SK-N-SH (cell line): ENCODE data around the gene GLG1. TPM values are rescaled to one million over a fixed set of nuclear protein-coding genes. Genes with fewer than 3 reads are reported as not detected.

ENCODE experiments used
- CTCF ChIA-PET: fragments of 300-600, 350-600 bp; formaldehyde crosslinking; extraction: SDS; loops from one replicate; lab custom pipeline; 2021; lab: Yijun Ruan, JAX
- POLR2A ChIA-PET: fragments of 350-600 bp; sonication (Branson Sonifier 250); formaldehyde crosslinking; extraction: SDS; loops from one replicate; lab custom pipeline; 2020; ENCODE audit warnings: antibody characterized with exemption, inconsistent platforms; lab: Yijun Ruan, JAX
- DNase-seq: peaks from one replicate; pipeline ENCODE4 v3.0.0; 2012
- H2AFZ ChIP-seq: fragments of 200-600 bp; sonication (generic); 2 replicates; pipeline ENCODE4 v1.8.1; 2016; ENCODE audit warnings: antibody characterized with exemption, mild to moderate bottlenecking, low read depth
- H3F3A ChIP-seq: fragments of 200-600 bp; sonication (generic); replicated peaks from 2 replicates; pipeline ENCODE3; 2016; ENCODE audit warnings: antibody characterized with exemption, mild to moderate bottlenecking; ENCODE audit not compliant: insufficient read depth
- H3K27ac ChIP-seq, 2 experiments: fragments of 200-500 bp in 1 of 2; fragments of 200-600 bp in 1 of 2; sonication (Bioruptor generic) in 1 of 2; sonication (generic), shearing (Covaris generic) in 1 of 2; 2 replicates each; pipeline versions ENCODE4 v1.5.1 to v1.6.1; 2014 to 2016; ENCODE audit warnings: low read depth in 2 of 2, inconsistent platforms in 1 of 2, low read length in 1 of 2, mild to moderate bottlenecking in 1 of 2, mixed read lengths in 1 of 2
- H3K27me3 ChIP-seq: fragments of 200-600 bp; sonication (generic), shearing (Covaris generic); 2 replicates; pipeline ENCODE4 v1.6.1; 2016; ENCODE audit warnings: mixed run types; ENCODE audit not compliant: insufficient read depth
- H3K36me3 ChIP-seq, 2 experiments: fragments of 200-500 bp in 1 of 2; fragments of 200-600 bp in 1 of 2; sonication (Bioruptor generic) in 1 of 2; sonication (generic) in 1 of 2; replicated peaks in 1 of 2; 2 replicates each; pipeline versions ENCODE3 to v1.5.1; 2014 to 2016; ENCODE audit warnings: low read length in 1 of 2, mild to moderate bottlenecking in 1 of 2; ENCODE audit not compliant: insufficient read depth in 2 of 2, control insufficient read depth in 1 of 2
- H3K4me1 ChIP-seq, 2 experiments: fragments of 200-500 bp in 1 of 2; fragments of 200-600 bp in 1 of 2; sonication (Bioruptor generic) in 1 of 2; sonication (generic), shearing (Covaris generic) in 1 of 2; 2 replicates each; pipeline versions ENCODE4 v1.5.1 to v1.6.1; 2014 to 2016; ENCODE audit warnings: low read depth in 1 of 2, low read length in 1 of 2, mixed run types in 1 of 2; ENCODE audit not compliant: insufficient read depth in 2 of 2, control insufficient read depth in 1 of 2
- H3K4me2 ChIP-seq: fragments of 200-600 bp; sonication (generic), shearing (Covaris generic); 2 replicates; pipeline ENCODE4 v1.6.1; 2017; ENCODE audit warnings: mixed run types
- H3K4me3 ChIP-seq, 2 experiments: fragments of 200-500 bp in 1 of 2; fragments of 200-600 bp in 1 of 2; sonication (Bioruptor generic) in 1 of 2; sonication (generic), shearing (Covaris generic) in 1 of 2; 2 replicates each; pipeline versions ENCODE4 v1.5.1 to v1.8.1; 2014 to 2016; ENCODE audit warnings: low read depth in 2 of 2, inconsistent platforms in 1 of 2, low read length in 1 of 2, mild to moderate bottlenecking in 1 of 2, mixed read lengths in 1 of 2, moderate library complexity in 1 of 2
- H3K79me2 ChIP-seq: fragments of 200-600 bp; sonication (generic); 2 replicates; pipeline ENCODE4 v1.8.1; 2017; ENCODE audit warnings: mild to moderate bottlenecking; ENCODE audit not compliant: insufficient read depth
- H3K9ac ChIP-seq: fragments of 200-600 bp; sonication (generic); 2 replicates; pipeline ENCODE4 v1.6.1; 2017; ENCODE audit warnings: mixed run types
- H3K9me2 ChIP-seq: fragments of 200-600 bp; sonication (generic); 2 replicates; pipeline ENCODE4 v1.6.1; 2017; ENCODE audit warnings: mixed run types
- H3K9me3 ChIP-seq: fragments of 200-600 bp; sonication (generic); 2 replicates; pipeline ENCODE4 v1.6.1; 2017; ENCODE audit warnings: mixed run types, mild to moderate bottlenecking, moderate library complexity
- H4K20me1 ChIP-seq: fragments of 200-600 bp; sonication (generic); 2 replicates; pipeline ENCODE4 v1.6.1; 2017; ENCODE audit warnings: mild to moderate bottlenecking, mixed run types; ENCODE audit not compliant: insufficient read depth
- CTCF ChIP-seq: fragments of 200-600 bp; sonication (generic); IDR thresholded peaks from 2 replicates; pipeline ENCODE4 v1.6.1; 2017; ENCODE audit warnings: antibody characterized with exemption, mild to moderate bottlenecking, moderate library complexity
- ELF1 ChIP-seq: IDR thresholded peaks from 2 replicates; pipeline ENCODE4 v1.4.0; 2012
- EP300 ChIP-seq, 2 experiments: IDR thresholded peaks; 2 replicates each; pipeline versions ENCODE4 v1.4.0 to v1.6.1; 2012; ENCODE audit warnings: borderline replicate concordance in 1 of 2, low read depth in 1 of 2, low read length in 1 of 2
- EZH2phosphoT487 ChIP-seq: fragments of 200-600 bp; sonication (generic); IDR thresholded peaks from 2 replicates; pipeline ENCODE4 v1.6.1; 2017; ENCODE audit warnings: low read depth, mixed run types, mild to moderate bottlenecking, antibody characterized with exemption, moderate library complexity, borderline replicate concordance
- FOSL2 ChIP-seq: IDR thresholded peaks from 2 replicates; pipeline ENCODE4 v1.4.0; 2012; ENCODE audit warnings: low read depth, mild to moderate bottlenecking, moderate library complexity, borderline replicate concordance
- FOXJ3 ChIP-seq: sonication (generic); formaldehyde crosslinking; IDR thresholded peaks from 2 replicates; pipeline ENCODE4 v1.5.1; 2020; ENCODE audit warnings: mild to moderate bottlenecking, missing genetic modification reagents
- FOXM1 ChIP-seq: IDR thresholded peaks from 2 replicates; pipeline ENCODE4 v1.4.0; 2012; ENCODE audit warnings: low read depth, mild to moderate bottlenecking
- IRF3 ChIP-seq: fragments of 150-350 bp; IDR thresholded peaks from 2 replicates; pipeline ENCODE4 v1.6.1; 2016; ENCODE audit warnings: mild to moderate bottlenecking, low read depth, low read length
- JUND ChIP-seq: IDR thresholded peaks from 2 replicates; pipeline ENCODE4 v1.4.0; 2012
- MEF2A ChIP-seq: IDR thresholded peaks from 2 replicates; pipeline ENCODE4 v1.4.0; 2012; ENCODE audit warnings: low read depth, borderline replicate concordance
- MXI1 ChIP-seq: IDR thresholded peaks from 2 replicates; pipeline ENCODE4 v1.6.1; 2012; ENCODE audit warnings: mild to moderate bottlenecking, low read depth, low read length, improper control_type of control experiment
- NFIC ChIP-seq: IDR thresholded peaks from 2 replicates; pipeline ENCODE4 v1.4.0; 2012; ENCODE audit warnings: borderline replicate concordance
- PBX3 ChIP-seq: IDR thresholded peaks from 2 replicates; pipeline ENCODE4; 2012
- POLR2AphosphoS5 ChIP-seq: IDR thresholded peaks from 2 replicates; pipeline ENCODE4 v1.6.1; 2012; ENCODE audit warnings: low read depth, low read length
- RFX5 ChIP-seq: IDR thresholded peaks from 2 replicates; pipeline ENCODE4 v1.6.1; 2012; ENCODE audit warnings: mild to moderate bottlenecking, improper control_type of control experiment, low read length
- RXRA ChIP-seq: IDR thresholded peaks from 2 replicates; pipeline ENCODE4 v1.4.0; 2012; ENCODE audit warnings: low read depth, mild to moderate bottlenecking, borderline replicate concordance
- TAF1 ChIP-seq: IDR thresholded peaks from 2 replicates; pipeline ENCODE4 v1.6.1; 2012; ENCODE audit warnings: low read depth, mild to moderate bottlenecking, low read length, moderate library complexity, borderline replicate concordance
- TEAD4 ChIP-seq: IDR thresholded peaks from 2 replicates; pipeline ENCODE4 v1.4.0; 2012; ENCODE audit warnings: mild to moderate bottlenecking, borderline replicate concordance; ENCODE audit not compliant: insufficient read depth
- USF1 ChIP-seq: IDR thresholded peaks from 2 replicates; pipeline ENCODE4 v1.4.0; 2012; ENCODE audit warnings: low read depth, borderline replicate concordance
- YY1 ChIP-seq: IDR thresholded peaks from 2 replicates; pipeline ENCODE4 v1.4.0; 2012; ENCODE audit warnings: low read depth, mild to moderate bottlenecking
- ZBTB33 ChIP-seq: IDR thresholded peaks from 2 replicates; pipeline ENCODE4 v1.4.0; 2012; ENCODE audit warnings: low read depth, borderline replicate concordance
- WGBS: methylation state at CpG from one replicate; pipeline ENCODE4 v1.1.6; 2017; ENCODE audit warnings: low lambda C conversion rate; 5-methylcytosine and 5-hydroxymethylcytosine counted together
- polyA plus RNA-seq, 3 experiments: library from polyadenylated mRNA; depleted of rRNA; stranded (reverse); fragments of >200 nt; gene quantifications; 2 replicates each; pipeline ENCODE4 v1.2.3, GENCODE V29; 2012

The GLG1 gene
- polyA plus RNA-seq, 1 of the 3 experiments (the other 2 are of a cell fraction), result 71.1 TPM

GRCh38 chr16:74474416-74474815 lies 132.5 kb downstream of the GLG1 start:
- peaks cover 42 to 46% of the 10 kb centered on the region in 2 experiments for H3K36me3 ChIP-seq
- no peak for DNase-seq
- H3K79me2 ChIP-seq, result no peaks in the 10 kb centered on the region
- CTCF ChIA-PET, result interaction anchor here (0.8 kb wide), 1 partner anchor 177 kb away, joined by 3 read pairs; no protein-coding TSS in a partner anchor
- TF ChIP-seq MEF2A (no peak), ZBTB33 (no peak), USF1 (no peak), TEAD4 (no peak), YY1 (no peak), ELF1 (no peak), NFIC (no peak), POLR2AphosphoS5 (no peak), EP300 (IDR thresholded peaks at IDR 0.05; ENCODE audit: borderline replicate concordance in 1 of 2, low read depth in 1 of 2, low read length in 1 of 2) (no peak), TAF1 (no peak), MXI1 (no peak), IRF3 (no peak), EZH2phosphoT487 (no peak), RFX5 (no peak)
- no peak overlapping the region for H3K27ac ChIP-seq
- H2AFZ ChIP-seq, result no peak overlapping the region
- no peak overlapping the region for H3K4me2 ChIP-seq
- H3K4me1 ChIP-seq, result no peaks in the 10 kb centered on the region
- H3F3A ChIP-seq, result no peaks in the 10 kb centered on the region
- H3K9me2 ChIP-seq, result no peaks in the 10 kb centered on the region
- no peaks in the 10 kb centered on the region for H3K27me3 ChIP-seq
- H3K9me3 ChIP-seq, result no peaks in the 10 kb centered on the region
- POLR2A ChIA-PET, result no interaction called here
- 100% methylated on average over 1 of the region's 1 CpG for WGBS
- no peaks in the 10 kb centered on the region for H4K20me1 ChIP-seq
- H3K9ac ChIP-seq, result no peak overlapping the region
- no peak overlapping the region for H3K4me3 ChIP-seq

- 91% methylated on average over 3 of the region's 3 CpGs for WGBS
- H3K36me3 ChIP-seq, result peaks cover 49 to 55% of the 10 kb centered on the region in 2 experiments
- no peaks in the 10 kb centered on the region for H3K4me1 ChIP-seq
- POLR2A ChIA-PET, result no interaction called here
- CTCF ChIA-PET, result no interaction called here
- no peaks in the 10 kb centered on the region for H3K9me2 ChIP-seq
- no peak overlapping the region for H3K4me3 ChIP-seq
- no peaks in the 10 kb centered on the region for H3K79me2 ChIP-seq
- no peak overlapping the region for H2AFZ ChIP-seq
- no peaks in the 10 kb centered on the region for H4K20me1 ChIP-seq
- no peak overlapping the region for H3K4me2 ChIP-seq
- H3K9me3 ChIP-seq, result no peaks in the 10 kb centered on the region
- H3K27me3 ChIP-seq, result no peaks in the 10 kb centered on the region
- no peaks in the 10 kb centered on the region for H3F3A ChIP-seq
- H3K27ac ChIP-seq, result no peak overlapping the region
- no peak for DNase-seq
- no peak overlapping the region for H3K9ac ChIP-seq
- TF ChIP-seq EP300 (IDR thresholded peaks at IDR 0.05; ENCODE audit: borderline replicate concordance in 1 of 2, low read depth in 1 of 2, low read length in 1 of 2), result no peak
- no peak for TF ChIP-seq YY1
- TF ChIP-seq POLR2AphosphoS5, result no peak
- no peak for TF ChIP-seq FOXJ3
- TF ChIP-seq FOXM1, result no peak
- TF ChIP-seq PBX3, result no peak
- TF ChIP-seq USF1, result no peak
- TF ChIP-seq CTCF, result no peak
- TF ChIP-seq FOSL2, result no peak
- TF ChIP-seq RXRA, result no peak
- TF ChIP-seq JUND, result no peak
- TF ChIP-seq EZH2phosphoT487, result no peak
These were observed 134.4 kb downstream of the GLG1 start for GRCh38 chr16:74472540-74472939.
